Glomerular endothelial cell (primary cell): ENCODE results near the gene TMEM100. TPM values are rescaled to one million over a fixed set of nuclear protein-coding genes. Genes with fewer than 3 reads are reported as not detected.
A peak's percentile ranks its signal among the peaks of the same experiment; 100 is the strongest.

Experiments used
- DNase-seq: peaks from one replicate; pipeline ENCODE4 v3.0.0-alpha.2; 2011; ENCODE audit warnings: low read depth, low spot score; ENCODE audit errors: extremely low read depth
- total RNA-seq: library from RNA; depleted of rRNA; stranded (reverse); fragments of >200 nt; gene quantifications from 2 replicates; pipeline ENCODE4 v1.2.3, GENCODE V29; 2015

TMEM100 gene
- total RNA-seq, 1 donor from 2014 or later: 0.12 TPM

DNA sequence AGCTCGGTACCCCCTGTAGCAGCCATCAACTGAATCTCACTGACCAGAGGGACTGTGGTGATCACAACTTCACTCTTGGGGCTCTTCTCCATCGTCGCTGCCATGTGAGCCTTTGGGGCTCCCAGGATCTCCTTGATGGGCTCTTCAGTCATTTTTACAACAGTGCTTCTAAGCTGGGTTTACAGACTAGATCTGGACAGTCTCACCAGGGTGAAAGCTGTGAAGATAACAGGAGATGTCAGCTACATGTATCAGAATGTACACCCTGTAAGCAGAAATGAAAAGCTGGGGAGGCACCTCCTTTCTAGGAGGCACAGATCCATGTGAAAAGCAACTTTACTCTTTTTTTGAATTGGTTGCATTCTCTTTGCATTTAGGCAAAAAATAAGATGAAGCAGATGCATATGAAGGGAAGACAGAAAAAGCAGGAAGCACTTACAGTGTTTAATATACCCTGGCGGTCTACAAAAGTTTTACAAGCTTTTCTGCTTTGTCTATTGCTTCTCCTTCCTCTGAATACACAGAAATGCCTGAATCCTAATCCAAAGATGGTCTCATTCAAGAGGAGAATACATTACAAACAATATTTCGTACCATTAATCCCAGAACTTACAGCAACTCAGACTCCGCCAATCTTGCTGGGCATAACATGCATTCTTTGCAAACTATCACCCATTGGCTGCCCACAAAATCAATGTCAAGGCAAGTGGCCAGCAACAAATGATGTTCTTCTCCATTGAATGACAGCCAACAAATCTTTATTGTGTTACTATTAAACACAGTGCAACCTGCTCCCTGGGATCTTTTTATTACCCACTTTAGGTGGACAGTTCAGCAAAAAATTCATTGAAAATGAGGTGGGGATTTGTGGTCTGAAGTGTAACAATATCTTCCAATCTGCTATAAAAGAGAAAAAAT, 1.5 kb downstream of the TMEM100 start:
- DNase-seq: no peak

- peak; percentile 48 for DNase-seq
These were observed 4.5 kb downstream of the TMEM100 start for GRCh38 chr17:55717898-55718735.

- DNase-seq: no peak
These were observed 5.2 kb downstream of the TMEM100 start for GRCh38 chr17:55717432-55717831.

GRCh38 chr17:55710829-55711496, 11.7 kb downstream of the TMEM100 start:
- DNase-seq: no peak

- no peak for DNase-seq
These were observed 12.3 kb downstream of the TMEM100 start for GRCh38 chr17:55710410-55710809.

DNA sequence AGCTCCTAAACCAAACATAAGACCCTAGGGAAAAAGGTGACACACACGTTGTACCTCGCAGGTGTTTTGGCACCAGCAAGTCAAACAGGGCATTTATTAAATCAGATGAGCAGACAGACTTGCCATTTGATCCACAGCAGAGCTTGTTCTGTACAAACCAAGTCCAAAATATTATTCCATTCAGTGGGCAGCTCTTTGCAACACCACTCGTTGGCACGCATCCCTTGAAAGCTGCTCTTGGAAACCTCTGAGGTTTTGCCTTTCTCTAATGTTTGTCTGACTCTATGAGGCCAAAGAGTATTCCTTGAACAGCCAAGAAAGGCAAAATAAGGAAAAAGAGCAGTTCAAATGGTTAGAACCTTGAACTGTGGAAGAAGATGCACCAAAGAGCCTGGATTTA, 12.7 kb downstream of the TMEM100 start:
- DNase-seq: no peak

DNA sequence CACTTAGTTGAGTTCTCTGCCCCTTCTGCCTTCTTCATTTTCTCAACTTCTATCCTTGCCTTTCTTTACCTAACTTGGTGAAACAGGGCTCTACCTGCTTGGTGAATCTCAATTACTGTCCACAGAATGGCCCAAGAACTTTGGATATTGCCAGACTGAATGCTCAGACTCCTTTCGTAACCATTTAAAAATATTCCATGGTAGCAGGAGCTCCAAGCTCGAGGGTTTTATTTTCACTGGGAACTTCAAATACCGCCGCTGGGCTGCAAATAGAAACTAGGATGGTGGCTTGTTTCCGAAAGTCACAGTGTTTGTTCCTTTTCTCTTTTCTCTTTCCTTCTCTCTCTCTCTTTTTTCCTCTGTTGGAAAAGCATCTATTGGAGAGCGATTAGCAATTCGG, 13.2 kb downstream of the TMEM100 start:
- no peak for DNase-seq

DNA sequence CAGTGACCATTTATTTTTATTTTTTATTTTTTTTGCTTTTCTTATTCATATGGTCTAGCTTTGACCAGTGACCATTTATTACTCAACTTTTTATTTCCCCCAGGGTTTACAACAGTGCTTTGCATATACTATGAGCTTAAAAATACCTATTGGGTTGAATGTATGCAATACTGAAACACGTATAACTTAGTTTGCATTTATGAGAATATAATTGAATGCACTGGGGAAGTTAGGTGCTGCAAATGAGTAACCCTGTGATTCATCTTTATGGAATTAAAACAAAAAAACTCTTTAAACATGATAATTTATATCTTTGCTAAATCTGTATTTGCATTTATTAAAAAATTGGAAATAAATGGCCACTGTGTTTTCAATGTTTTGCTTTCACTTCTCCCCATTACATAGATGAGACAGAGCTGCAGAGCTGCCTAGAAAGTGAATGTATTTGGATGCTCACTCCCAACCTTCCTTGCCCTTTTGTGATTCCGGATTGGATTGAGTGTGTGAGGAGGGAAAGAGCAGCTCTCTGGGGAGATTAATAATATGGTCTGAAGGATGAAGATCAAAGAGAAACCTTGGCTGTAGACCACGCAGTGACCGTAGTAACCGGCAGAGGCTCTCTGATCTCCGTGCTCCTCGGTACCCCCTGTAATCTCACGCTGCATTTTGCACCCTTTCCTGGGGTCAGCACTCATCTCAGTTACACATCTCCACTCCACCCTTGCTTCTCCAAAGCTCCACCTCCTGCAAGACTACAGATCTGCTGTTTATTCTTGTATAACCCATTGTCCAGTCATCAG, 14.3 kb downstream of the TMEM100 start:
- DNase-seq: no peak

- DNase-seq: no peak
These were observed 15.6 kb downstream of the TMEM100 start for GRCh38 chr17:55706808-55707773.

DNA sequence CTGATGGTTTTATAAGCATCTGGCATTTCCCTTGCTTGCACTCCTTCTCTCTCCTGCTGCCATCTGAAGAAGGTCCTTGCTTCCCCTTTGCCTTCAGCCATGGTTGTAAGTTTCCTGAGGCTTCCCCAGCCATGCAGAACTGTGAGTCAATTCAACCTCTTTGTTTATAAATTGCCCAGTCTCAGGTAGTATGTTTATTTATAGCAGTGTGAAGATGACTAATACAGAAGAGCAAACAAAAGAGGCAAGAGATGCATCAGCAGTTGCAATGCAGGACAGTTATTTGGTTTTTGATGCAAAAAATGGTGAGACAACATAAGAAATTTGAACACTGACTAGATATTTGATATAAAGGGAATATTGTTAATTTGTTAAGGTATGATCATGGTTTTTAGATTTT, 16.8 kb downstream of the TMEM100 start:
- no peak for DNase-seq

GRCh38 chr17:55704401-55704800, 18.3 kb downstream of the TMEM100 start:
- DNase-seq: no peak

- no peak for DNase-seq
These were observed 20.5 kb downstream of the TMEM100 start for GRCh38 chr17:55702150-55702549.

GRCh38 chr17:55699181-55699860, 23.3 kb downstream of the TMEM100 start:
- no peak for DNase-seq

- no peak for DNase-seq
These were observed 28.3 kb downstream of the TMEM100 start for GRCh38 chr17:55694286-55694910.

- no peak for DNase-seq
These were observed 29.1 kb downstream of the TMEM100 start for GRCh38 chr17:55693254-55694216.

- DNase-seq: no peak
These were observed 30.4 kb downstream of the TMEM100 start for GRCh38 chr17:55692276-55692675.

- no peak for DNase-seq
These were observed 31.0 kb downstream of the TMEM100 start for GRCh38 chr17:55691666-55692065.
